AG04449 (cell line): Measurements from ENCODE around the gene PHF24.

Experiments
- CTCF ChIA-PET: fragments of 350-600 bp; formaldehyde crosslinking; extraction: SDS; loops from one replicate; lab custom pipeline; 2021; ENCODE audit warnings: antibody characterized with exemption; lab: Yijun Ruan, JAX
- POLR2A ChIA-PET: fragments of 400-600, 350-600 bp; formaldehyde crosslinking; extraction: SDS; loops from one replicate; lab custom pipeline; 2020; ENCODE audit warnings: antibody characterized with exemption, inconsistent platforms; lab: Yijun Ruan, JAX
- DNase-seq: peaks from one replicate; pipeline ENCODE4 v3.0.0-alpha.2; 2010; ENCODE audit warnings: low read depth, low spot score
- H3K4me3 ChIP-seq: 2 replicates; pipeline ENCODE4 v1.5.1; 2011; ENCODE audit warnings: low read depth, mild to moderate bottlenecking, control low read depth, low read length
- CTCF ChIP-seq: IDR thresholded peaks from one replicate; pipeline ENCODE4 v1.5.1; 2011; ENCODE audit warnings: mild to moderate bottlenecking, moderate library complexity, low read length, control low read depth, inconsistent platforms; ENCODE audit not compliant: insufficient read depth; ENCODE audit errors: missing control alignments

Gene PHF24

DNA sequence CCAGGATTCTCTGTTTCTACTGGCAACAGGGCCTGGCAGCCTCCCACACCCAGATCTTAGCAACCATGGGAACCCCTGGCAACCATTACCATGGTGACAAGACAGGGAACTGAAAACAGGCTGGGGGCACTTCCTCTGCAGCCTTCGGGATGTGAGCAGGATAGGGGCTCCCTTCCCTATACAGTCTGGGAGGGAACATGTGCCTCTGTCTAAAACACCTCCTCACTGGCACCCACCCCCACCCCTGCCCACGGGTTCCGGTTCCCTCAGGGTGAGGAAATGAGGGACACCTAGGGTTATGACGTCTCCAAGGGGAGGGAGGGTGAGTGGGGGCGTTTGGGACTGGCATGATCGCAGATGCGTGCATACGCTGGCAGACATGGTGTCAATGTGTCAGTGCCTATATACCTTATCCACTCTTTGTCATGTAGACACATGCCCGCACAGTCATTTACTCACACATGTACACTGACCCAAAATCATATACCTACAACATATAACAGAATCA is 28.5 kb downstream of the PHF24 start:
- no peak overlapping the region for H3K4me3 ChIP-seq
- no peak for DNase-seq
- TF ChIP-seq CTCF: no peak
- CTCF ChIA-PET: interaction anchor here (0.7 to 1.1 kb wide), 2 partner anchors 51 to 87 kb away, joined by 3 to 5 read pairs; no protein-coding TSS in a partner anchor
- POLR2A ChIA-PET: no interaction called here

GRCh38 chr9:34987160-34987901 is 29.2 kb downstream of the PHF24 start:
- no peak for DNase-seq
- CTCF ChIA-PET: interaction anchor here (1.1 kb wide), 1 partner anchor 88 kb away, joined by 5 read pairs; no protein-coding TSS in a partner anchor
- H3K4me3 ChIP-seq: no peak overlapping the region
- no peak for TF ChIP-seq CTCF
- POLR2A ChIA-PET: no interaction called here

GRCh38 chr9:34988218-34989002 is 30.3 kb downstream of the PHF24 start:
- DNase-seq: no peak
- no peak for TF ChIP-seq CTCF
- ChIA-PET CTCF (interaction anchor here (1.0 to 2.5 kb wide), 4 partner anchors 9 to 89 kb away, joined by 3 to 12 read pairs (median 4); no protein-coding TSS in a partner anchor), POLR2A (interaction anchor here (0.6 kb wide), 1 partner anchor 921 kb away, joined by 3 read pairs; no protein-coding TSS in a partner anchor)
- H3K4me3 ChIP-seq: peak overlapping the region; percentile 61

DNA sequence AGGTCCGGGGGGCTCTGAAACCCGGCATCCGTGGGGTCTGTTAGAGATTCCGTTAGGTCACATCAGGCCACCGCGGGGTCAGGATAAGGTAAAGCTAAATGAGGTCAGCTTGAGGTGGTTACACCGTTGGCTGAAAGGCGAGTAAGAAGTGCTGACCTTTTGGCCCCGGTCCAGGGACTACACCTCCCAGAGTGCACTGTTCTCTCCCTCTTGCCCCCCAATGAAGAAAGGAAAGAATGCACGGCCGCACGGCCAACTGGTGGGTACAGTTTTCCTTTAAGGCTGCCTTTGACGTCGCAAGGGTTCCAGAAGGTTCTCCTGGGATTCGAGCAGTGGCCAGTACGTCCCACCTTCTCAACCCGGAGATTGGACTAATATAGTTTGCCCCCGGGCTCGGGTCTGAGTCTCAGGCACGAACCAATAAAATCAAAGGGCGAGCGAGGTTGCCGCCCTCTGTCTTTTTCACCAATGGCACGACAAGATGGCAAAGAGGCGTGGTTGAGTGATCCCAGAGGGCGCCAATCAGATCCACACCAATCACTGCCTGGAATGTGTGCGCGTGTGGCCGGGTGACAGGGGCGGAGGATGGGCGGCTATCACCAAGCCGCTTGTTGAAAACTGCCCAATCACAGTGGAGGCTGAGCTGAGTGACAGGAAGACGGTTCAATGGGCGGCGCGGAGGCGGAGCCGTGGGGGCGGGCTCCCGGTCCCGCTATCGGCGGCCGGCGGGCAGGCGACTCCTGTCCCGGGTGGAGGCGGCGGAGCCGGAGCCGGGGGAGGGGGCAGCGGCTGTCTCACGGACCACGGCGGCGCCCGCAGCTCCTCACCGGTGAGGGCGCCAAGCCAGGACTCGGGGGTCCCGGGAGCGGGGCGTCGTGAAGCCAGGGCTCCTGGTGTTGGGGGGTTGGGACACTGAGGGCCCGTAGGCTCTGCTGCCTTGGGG is 31.2 kb downstream of the PHF24 start, which contains the start of gene DNAJB5:
Gene DNAJB5, plus strand, starts transcription at position 743 of the 943 bp plus-strand sequence. CDS start 886 bp downstream, outside the sequence.
- H3K4me3 ChIP-seq: peak within 1 kb of the TSS; percentile 88
- peak; percentile 99 for DNase-seq
- TF ChIP-seq CTCF: no peak
- CTCF ChIA-PET: interaction anchor here (0.7 to 2.5 kb wide), 8 partner anchors 8 to 380 kb away, joined by 3 to 12 read pairs (median 4); partner anchors contain the start of genes PIGO and VCP
- POLR2A ChIA-PET: interaction anchor here (0.7 to 0.9 kb wide), 2 partner anchors 12 to 82 kb away, joined by 3 to 5 read pairs; no protein-coding TSS in a partner anchor

DNA sequence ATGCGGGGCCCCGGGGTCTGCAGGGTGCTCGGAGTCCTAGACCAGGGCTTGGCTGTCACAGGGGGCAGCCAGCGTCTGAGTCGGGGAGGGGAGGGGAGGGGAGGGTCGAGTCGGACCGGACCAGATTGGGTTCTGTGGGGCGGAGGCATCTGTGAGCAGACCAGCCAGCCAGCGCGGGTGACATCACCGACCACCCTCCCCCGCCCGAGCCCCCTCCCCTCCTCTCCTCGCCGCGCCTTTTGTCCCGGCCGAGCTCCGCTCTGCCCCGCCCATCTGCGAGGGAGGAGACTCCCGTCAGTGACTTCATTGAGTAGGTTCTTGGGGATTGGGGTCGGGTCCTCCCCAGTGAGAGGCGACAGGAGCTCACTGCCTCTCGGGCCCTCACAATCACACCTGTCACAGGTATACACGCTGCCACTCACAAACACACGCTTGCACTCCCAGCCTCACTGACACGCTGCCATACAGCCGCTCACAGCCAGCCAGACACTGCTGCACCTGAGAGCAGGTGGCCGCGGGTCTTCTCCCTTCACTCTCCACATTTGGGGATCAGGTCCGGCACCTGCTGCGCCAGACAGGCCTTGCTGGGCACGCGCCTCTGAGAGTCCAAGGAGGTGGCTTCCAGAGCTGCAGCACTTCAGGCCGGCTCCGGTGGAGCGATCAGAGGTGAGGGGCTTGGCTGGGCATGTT is 32.0 kb downstream of the PHF24 start:
- CTCF ChIA-PET: interaction anchor here (0.6 to 2.5 kb wide), 6 partner anchors 17 to 121 kb away, joined by 3 to 12 read pairs (median 4); partner anchors contain the start of genes PIGO and VCP
- POLR2A ChIA-PET: interaction anchor here (0.7 to 0.9 kb wide), 2 partner anchors 12 to 81 kb away, joined by 3 to 5 read pairs; no protein-coding TSS in a partner anchor
- no peak for DNase-seq
- TF ChIP-seq CTCF: no peak
- H3K4me3 ChIP-seq: peak overlapping the region; percentile 88
